ENCODE results near the gene ICA1.

GRCh38 chr7:8291397-8292141, 29.6 kb upstream of the ICA1 start:
- TF ChIP-seq CTCF (IDR thresholded peaks at IDR 0.05) (no peak), POLR2A (IDR thresholded peaks at IDR 0.05) (no peak), POLR2AphosphoS5 (IDR thresholded peaks at IDR 0.05) (no peak)

All from stomach (tissue), 4 donors.